DND-41 (cell line): ENCODE results near the gene TTLL8.

Experiments used
- ATAC-seq: fragments of 200-7000 bp; cut with Tn5 transposase; 3 replicates; pipeline ENCODE4 v1.9.1; 2021; ENCODE audit warnings: low read depth; ENCODE audit not compliant: insufficient read depth
- DNase-seq: peaks from one replicate; pipeline ENCODE4 v3.0.0-alpha.2; 2020
- H2AFZ ChIP-seq: 2 replicates; pipeline ENCODE4 v1.6.0; 2012; ENCODE audit warnings: low read depth, low read length
- H3K27ac ChIP-seq: 2 replicates; pipeline ENCODE4 v1.5.1; 2012; ENCODE audit warnings: low read length, inconsistent platforms
- H3K27me3 ChIP-seq: fragments of 200-600 bp; sonication (generic); 2 replicates; pipeline ENCODE4 v1.6.0; 2012; ENCODE audit warnings: low read length, mild to moderate bottlenecking, inconsistent platforms; ENCODE audit not compliant: insufficient read depth, poor library complexity
- H3K36me3 ChIP-seq: 2 replicates; pipeline ENCODE4 v1.5.1; 2012; ENCODE audit warnings: low read length, inconsistent platforms; ENCODE audit not compliant: insufficient read depth
- H3K4me1 ChIP-seq: 2 replicates; pipeline ENCODE4 v1.5.1; 2012; ENCODE audit warnings: mild to moderate bottlenecking, low read length; ENCODE audit not compliant: insufficient read depth
- H3K4me2 ChIP-seq: 2 replicates; pipeline ENCODE4 v1.6.0; 2012; ENCODE audit warnings: mild to moderate bottlenecking, moderate library complexity, low read length, inconsistent platforms; ENCODE audit not compliant: insufficient read depth
- H3K4me3 ChIP-seq, 2 experiments: fragments of 200-600 bp in 1 of 2; shearing (Covaris generic) in 1 of 2; 2 replicates each; pipeline ENCODE4 v1.5.1; 2012 to 2016; ENCODE audit warnings: inconsistent platforms in 2 of 2, low read length in 2 of 2, mild to moderate bottlenecking in 2 of 2, low read depth in 1 of 2, moderate library complexity in 1 of 2
- H3K79me2 ChIP-seq: 2 replicates; pipeline ENCODE4 v1.6.0; 2012; ENCODE audit warnings: low read length, inconsistent platforms; ENCODE audit not compliant: insufficient read depth
- H3K9ac ChIP-seq: 2 replicates; pipeline ENCODE4 v1.6.0; 2012; ENCODE audit warnings: low read depth, mild to moderate bottlenecking, inconsistent platforms, low read length, moderate library complexity
- H3K9me3 ChIP-seq: 2 replicates; pipeline ENCODE4 v1.5.1; 2012; ENCODE audit warnings: low read length, moderate library complexity, mild to moderate bottlenecking, inconsistent platforms; ENCODE audit not compliant: insufficient read depth, severe bottlenecking
- H4K20me1 ChIP-seq: 2 replicates; pipeline ENCODE4 v1.6.0; 2012; ENCODE audit warnings: low read length; ENCODE audit not compliant: insufficient read depth
- CTCF ChIP-seq: IDR thresholded peaks from 2 replicates; pipeline ENCODE4 v1.5.1; 2012; ENCODE audit warnings: borderline replicate concordance, low read length, moderate library complexity, mild to moderate bottlenecking; ENCODE audit not compliant: poor library complexity, severe bottlenecking; ENCODE audit errors: extremely low read depth
- EZH2 ChIP-seq: IDR thresholded peaks from 3 replicates; pipeline ENCODE4 v1.6.1; 2012; ENCODE audit warnings: borderline replicate concordance, low read depth, mild to moderate bottlenecking, moderate library complexity, low read length, inconsistent platforms; ENCODE audit not compliant: severe bottlenecking

The TTLL8 gene

GRCh38 chr22:50084614-50085021, 26.5 kb upstream of the TTLL8 start:
- Histone ChIP-seq H2AFZ (no peak overlapping the region), H3K4me1 (no peaks in the 10 kb centered on the region), H3K27ac (no peak overlapping the region), H3K79me2 (no peaks in the 10 kb centered on the region), H3K4me3 (no peak overlapping the region), H3K9me3 (no peaks in the 10 kb centered on the region), H4K20me1 (no peaks in the 10 kb centered on the region), H3K36me3 (no peaks in the 10 kb centered on the region), H3K27me3 (peaks cover 5% of the 10 kb centered on the region), H3K9ac (no peak overlapping the region), H3K4me2 (no peak overlapping the region)
- no peak for TF ChIP-seq EZH2
- TF ChIP-seq CTCF: no peak
- no peak for ATAC-seq
- no peak for DNase-seq

- Histone ChIP-seq H3K4me2 (no peak overlapping the region), H3K27ac (no peak overlapping the region), H3K4me1 (no peaks in the 10 kb centered on the region), H3K36me3 (no peaks in the 10 kb centered on the region), H3K9me3 (no peaks in the 10 kb centered on the region), H3K27me3 (peaks cover 5% of the 10 kb centered on the region), H3K4me3 (no peak overlapping the region), H3K9ac (no peak overlapping the region), H2AFZ (no peak overlapping the region), H4K20me1 (no peaks in the 10 kb centered on the region), H3K79me2 (no peaks in the 10 kb centered on the region)
- DNase-seq (no peak), ATAC-seq (no peak)
- no peak for TF ChIP-seq CTCF
- TF ChIP-seq EZH2: no peak
These were observed 26.0 kb upstream of the TTLL8 start for GRCh38 chr22:50084080-50084477.

GRCh38 chr22:50083462-50084079, 25.5 kb upstream of the TTLL8 start:
- H3K4me2 ChIP-seq: no peak overlapping the region
- no peak overlapping the region for H3K9ac ChIP-seq
- H2AFZ ChIP-seq: no peak overlapping the region
- H3K36me3 ChIP-seq: no peaks in the 10 kb centered on the region
- H3K79me2 ChIP-seq: no peaks in the 10 kb centered on the region
- no peaks in the 10 kb centered on the region for H4K20me1 ChIP-seq
- H3K27ac ChIP-seq: no peak overlapping the region
- TF ChIP-seq CTCF (no peak), EZH2 (no peak)
- peaks cover 5% of the 10 kb centered on the region for H3K27me3 ChIP-seq
- ATAC-seq (no peak), DNase-seq (no peak)
- no peak overlapping the region for H3K4me3 ChIP-seq
- H3K4me1 ChIP-seq: no peaks in the 10 kb centered on the region
- H3K9me3 ChIP-seq: no peaks in the 10 kb centered on the region
